ENCODE measurements around the gene TRIM28. TPM values are rescaled to one million over a fixed set of nuclear protein-coding genes. Genes with fewer than 3 reads are reported as not detected.

TRIM28 gene
- total and polyA plus RNA-seq, 9 of the 15 experiments (the other 6 are each of a cell fraction or from before 2014, with no cell fraction given): 12.1 to 797 (median 490) TPM

GRCh38 chr19:58554494-58555368, 10.9 kb downstream of the TRIM28 start, which contains the start of gene CHMP2A (continued):
- TF ChIP-seq SP2 (IDR thresholded peaks at IDR 0.05; ENCODE audit: extremely low read depth, low read depth, low read length, poor library complexity, severe bottlenecking): no peak
- no peak for TF ChIP-seq NFRKB (IDR thresholded peaks at IDR 0.05; ENCODE audit: low read depth)
- no peak for TF ChIP-seq PPARD (CRISPR knock-in tag; IDR thresholded peaks at IDR 0.05)
- peak; percentile 99 for TF ChIP-seq NR2C1 (IDR thresholded peaks at IDR 0.05)
- TF ChIP-seq NR2C1 (tag; IDR thresholded peaks at IDR 0.05): peak; percentile 99
- no peak for TF ChIP-seq SAFB2 (IDR thresholded peaks at IDR 0.05; ENCODE audit: borderline replicate concordance, low read depth, low read length, severe bottlenecking)
- no peak for TF ChIP-seq DPF2 (IDR thresholded peaks at IDR 0.05)
- TF ChIP-seq ZNF277 (CRISPR knock-in tag; IDR thresholded peaks at IDR 0.05; ENCODE audit: borderline replicate concordance): no peak
- TF ChIP-seq SAFB (IDR thresholded peaks at IDR 0.05; ENCODE audit: borderline replicate concordance, low read depth, low read length): no peak
- no peak for TF ChIP-seq CBX8 (IDR thresholded peaks at IDR 0.05; ENCODE audit: borderline replicate concordance, extremely low read depth, low read depth, low read length, poor library complexity, severe bottlenecking)
- no peak for TF ChIP-seq SFPQ (IDR thresholded peaks at IDR 0.05; ENCODE audit: low read depth, low read length)
- TF ChIP-seq MLLT1 (IDR thresholded peaks at IDR 0.05): no peak

Data from K562 (cell line).